Fibroblast of mammary gland (primary cell): ENCODE data around the gene NUP210.
"Not testable (repeated sequence)": the region's sequence is repeated elsewhere in the genome, so short reads cannot be mapped to it uniquely, and the experiment has no call there.

Source experiments
- DNase-seq: peaks from one replicate; pipeline ENCODE4 v3.0.0-alpha.2; 2010; ENCODE audit warnings: low read depth
- H3K4me3 ChIP-seq: 2 replicates; pipeline ENCODE4 v1.5.1; 2011; ENCODE audit warnings: low read depth, mild to moderate bottlenecking, low read length, moderate library complexity; ENCODE audit not compliant: control insufficient read depth
- CTCF ChIP-seq: conservative IDR thresholded peaks from 2 replicates; pipeline ENCODE4 v1.5.1; 2011; ENCODE audit warnings: low read depth, low read length, inconsistent platforms; ENCODE audit not compliant: control insufficient read depth, insufficient read depth

Gene NUP210

DNA sequence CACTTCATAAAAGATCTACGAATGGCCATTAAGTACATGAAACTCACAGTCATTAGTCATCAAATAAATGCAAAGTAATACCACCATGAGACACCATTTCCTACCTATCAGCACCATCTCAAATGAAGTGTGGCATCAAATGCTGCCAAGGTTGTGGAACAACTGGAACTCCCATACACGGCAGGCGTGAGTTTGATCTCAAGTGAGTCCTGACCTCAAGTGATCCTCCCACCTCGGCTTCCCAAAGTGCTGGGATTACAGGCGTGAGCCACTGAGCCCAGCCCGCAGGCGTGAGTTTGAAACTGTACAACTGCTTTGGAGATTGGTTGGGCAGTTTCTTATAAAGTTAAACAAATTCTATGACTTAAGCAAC, 31.2 kb upstream of the NUP210 start:
- TF ChIP-seq CTCF: no peak
- peak overlapping the region; percentile 66 for H3K4me3 ChIP-seq
- DNase-seq: peak; percentile 24

- not testable (repeated sequence) for DNase-seq, H3K4me3 ChIP-seq
These were observed 22.8 kb upstream of the NUP210 start for GRCh38 chr3:13442882-13443281.

DNA sequence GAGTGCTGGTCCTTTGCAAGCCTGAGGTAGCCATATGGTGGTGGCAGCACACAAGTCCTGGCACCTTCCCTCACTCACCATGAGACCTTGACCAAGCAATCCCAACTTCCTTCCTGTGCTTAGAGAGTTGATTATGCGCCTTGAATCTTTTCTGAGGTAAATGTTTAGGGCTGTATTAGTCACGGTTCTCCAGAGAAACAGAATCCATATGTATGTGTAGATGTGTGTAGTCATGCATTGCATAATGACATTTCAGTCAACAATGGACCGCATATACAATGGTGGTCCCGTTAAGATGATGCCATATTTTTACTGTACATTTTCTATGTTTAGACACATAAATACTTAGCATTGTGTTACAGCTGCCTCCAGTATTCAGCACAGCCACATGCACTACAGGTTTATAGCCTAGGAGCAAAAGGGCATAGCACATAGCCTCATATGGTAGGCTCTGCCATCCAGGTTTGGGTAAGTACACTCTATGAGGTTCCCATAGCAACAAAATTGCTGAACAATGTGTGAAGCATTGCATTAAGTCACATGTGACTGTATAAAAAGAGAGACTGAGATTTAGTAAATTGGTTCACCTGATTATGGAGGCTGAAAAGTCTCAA, 20.2 kb upstream of the NUP210 start:
- no peak overlapping the region for H3K4me3 ChIP-seq
- DNase-seq: no peak
- no peak for TF ChIP-seq CTCF

GRCh38 chr3:13436213-13436612, 16.1 kb upstream of the NUP210 start:
- DNase-seq, H3K4me3 ChIP-seq: not testable (repeated sequence)

DNA sequence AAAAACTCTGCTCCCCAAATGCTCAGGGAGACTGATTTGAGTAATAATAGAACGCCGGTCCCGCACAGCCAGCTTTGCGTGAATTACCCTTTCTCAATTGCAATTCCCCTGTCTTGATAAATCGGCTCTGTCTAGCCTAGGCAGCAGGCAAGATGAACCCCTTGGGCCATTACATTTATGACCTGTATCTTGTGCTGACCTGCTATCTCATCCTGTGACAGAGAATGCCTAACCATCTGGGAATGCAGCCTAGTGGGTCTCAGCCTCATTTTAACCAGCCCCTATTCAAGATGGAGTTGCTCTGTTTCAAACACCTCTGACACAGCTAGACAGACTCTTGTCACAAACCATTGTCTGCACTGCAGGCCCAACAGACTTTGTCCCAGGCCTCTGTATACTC, 13.8 kb upstream of the NUP210 start:
- no peak for TF ChIP-seq CTCF
- no peak overlapping the region for H3K4me3 ChIP-seq
- DNase-seq: no peak

- H3K4me3 ChIP-seq: no peak overlapping the region
- TF ChIP-seq CTCF: no peak
- DNase-seq: no peak
These were observed 12.0 kb upstream of the NUP210 start for GRCh38 chr3:13432093-13432492.

GRCh38 chr3:13430411-13430875, 10.3 kb upstream of the NUP210 start:
- DNase-seq: not testable (repeated sequence)

GRCh38 chr3:13429631-13430291, 9.6 kb upstream of the NUP210 start:
- TF ChIP-seq CTCF: no peak
- no peak for DNase-seq
- H3K4me3 ChIP-seq: no peak overlapping the region

More at GRCh38 chr3:13430411-13430875, 10.3 kb upstream of the NUP210 start:
- H3K4me3 ChIP-seq: not testable (repeated sequence)

DNA sequence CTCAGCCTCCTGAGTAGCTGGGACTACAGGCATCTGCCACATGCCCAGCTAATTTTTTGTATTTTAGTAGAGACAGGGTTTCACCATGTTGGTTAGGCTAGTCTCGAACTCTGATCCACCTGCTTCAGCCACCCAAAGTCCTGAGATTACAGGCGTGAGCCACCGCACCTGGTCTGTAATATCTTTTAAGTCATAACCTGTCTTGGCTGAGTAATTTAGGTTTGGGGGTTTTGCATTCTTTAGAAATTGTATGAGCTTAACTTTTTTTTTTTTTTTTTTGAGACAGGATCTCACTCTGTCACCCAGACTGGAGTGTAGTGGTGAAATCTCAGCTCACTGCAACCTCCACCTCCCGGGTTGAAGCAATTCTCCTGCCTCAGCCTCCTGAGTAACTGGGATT, 8.6 kb upstream of the NUP210 start:
- not testable (repeated sequence) for H3K4me3 ChIP-seq, DNase-seq
